ENCODE data around the gene PROSER3.

The PROSER3 gene

GRCh38 chr19:35730326-35730725, 27.6 kb upstream of the PROSER3 start:
- no peak overlapping the region for H3K4me3 ChIP-seq (ENCODE audit: low read length)
- TF ChIP-seq CTCF (conservative IDR thresholded peaks at IDR 0.05; ENCODE audit: low read depth, low read length) = no peak
- DNase-seq (ENCODE audit: low read depth) = no peak

GRCh38 chr19:35731353-35731752, 26.6 kb upstream of the PROSER3 start:
- DNase-seq (ENCODE audit: low read depth) = no peak
- no peak overlapping the region for H3K4me3 ChIP-seq (ENCODE audit: low read length)
- TF ChIP-seq CTCF (conservative IDR thresholded peaks at IDR 0.05; ENCODE audit: low read depth, low read length) = no peak

- no peak for TF ChIP-seq CTCF (conservative IDR thresholded peaks at IDR 0.05; ENCODE audit: low read depth, low read length)
- no peak overlapping the region for H3K4me3 ChIP-seq (ENCODE audit: low read length)
- DNase-seq (ENCODE audit: low read depth) = no peak
Measured at GRCh38 chr19:35731779-35732405, 26.1 kb upstream of the PROSER3 start.

- TF ChIP-seq CTCF (conservative IDR thresholded peaks at IDR 0.05; ENCODE audit: low read depth, low read length) = no peak
- DNase-seq (ENCODE audit: low read depth) = no peak
- no peak overlapping the region for H3K4me3 ChIP-seq (ENCODE audit: low read length)
Measured at GRCh38 chr19:35732540-35733179, 25.3 kb upstream of the PROSER3 start.

- no peak for DNase-seq (ENCODE audit: low read depth)
- no peak overlapping the region for H3K4me3 ChIP-seq (ENCODE audit: low read length)
- no peak for TF ChIP-seq CTCF (conservative IDR thresholded peaks at IDR 0.05; ENCODE audit: low read depth, low read length)
Measured at GRCh38 chr19:35733180-35734125, 24.5 kb upstream of the PROSER3 start.

- DNase-seq (ENCODE audit: low read depth) = no peak
- H3K4me3 ChIP-seq (ENCODE audit: low read length) = no peak overlapping the region
- no peak for TF ChIP-seq CTCF (conservative IDR thresholded peaks at IDR 0.05; ENCODE audit: low read depth, low read length)
Measured at GRCh38 chr19:35734273-35734672, 23.7 kb upstream of the PROSER3 start.
